MCF 10A (cell line): ENCODE measurements around the gene ARID5B. TPM values are rescaled to one million over a fixed set of nuclear protein-coding genes. Genes with fewer than 3 reads are reported as not detected.

Experiments
- BruUV-seq: library from RNA; stranded (reverse); fragments of 400-500 nt; replicated peaks from 2 replicates; lab custom pipeline; 2021; lab: Mats Ljungman, UMichigan
- CTCF ChIA-PET: fragments of 300-600 bp; sonication (Branson Sonifier 250); formaldehyde crosslinking; extraction: SDS; loops from one replicate; lab custom pipeline; 2021; ENCODE audit warnings: antibody characterized with exemption, inconsistent platforms; lab: Yijun Ruan, JAX
- POLR2A ChIA-PET: fragments of 300-600, 350-650 bp; sonication (Branson Sonifier 250); formaldehyde crosslinking; extraction: SDS; loops from one replicate; lab custom pipeline; 2020; ENCODE audit warnings: antibody characterized with exemption, inconsistent platforms; lab: Yijun Ruan, JAX
- DNase-seq: peaks from one replicate; pipeline ENCODE4 v3.0.0-alpha.2; 2018; ENCODE audit not compliant: unreplicated experiment
- H3K27ac Mint-ChIP-seq: one replicate; pipeline ENCODE4 v1.8.0; 2022; ENCODE audit warnings: mild to moderate bottlenecking, low read depth, mixed read lengths; ENCODE audit not compliant: unreplicated experiment
- H3K27me3 Mint-ChIP-seq: one replicate; pipeline ENCODE4 v1.8.0; 2022; ENCODE audit warnings: mixed read lengths; ENCODE audit not compliant: insufficient read depth, unreplicated experiment
- H3K36me3 Mint-ChIP-seq: one replicate; pipeline ENCODE4 v1.8.0; 2022; ENCODE audit warnings: mild to moderate bottlenecking, moderate library complexity, mixed read lengths; ENCODE audit not compliant: insufficient read depth, unreplicated experiment
- H3K4me1 Mint-ChIP-seq: one replicate; pipeline ENCODE4 v1.8.0; 2022; ENCODE audit warnings: mixed read lengths; ENCODE audit not compliant: insufficient read depth, unreplicated experiment
- H3K4me3 Mint-ChIP-seq: one replicate; pipeline ENCODE4 v1.8.0; 2022; ENCODE audit warnings: mild to moderate bottlenecking, moderate library complexity, mixed read lengths; ENCODE audit not compliant: unreplicated experiment
- H3K9me3 Mint-ChIP-seq: one replicate; pipeline ENCODE4 v1.8.0; 2022; ENCODE audit warnings: mixed read lengths; ENCODE audit not compliant: unreplicated experiment
- CTCF ChIP-seq: fragments of 200-600 bp; IDR thresholded peaks from one replicate; pipeline ENCODE4 v1.8.0; 2022; ENCODE audit warnings: antibody characterized with exemption, mild to moderate bottlenecking; ENCODE audit not compliant: unreplicated experiment
- intact Hi-C: fragments of 100-400 bp; cut with micrococcal nuclease; formaldehyde crosslinking; loops from 2 replicates; pipeline ENCODE4 v1.14.1; 2022
- total RNA-seq: library from RNA; stranded (reverse); gene quantifications from 2 replicates; pipeline ENCODE4 v1.2.3, GENCODE V29; 2022

Gene ARID5B
- total RNA-seq, 1 experiment from 2014 or later = 12.2 TPM

DNA sequence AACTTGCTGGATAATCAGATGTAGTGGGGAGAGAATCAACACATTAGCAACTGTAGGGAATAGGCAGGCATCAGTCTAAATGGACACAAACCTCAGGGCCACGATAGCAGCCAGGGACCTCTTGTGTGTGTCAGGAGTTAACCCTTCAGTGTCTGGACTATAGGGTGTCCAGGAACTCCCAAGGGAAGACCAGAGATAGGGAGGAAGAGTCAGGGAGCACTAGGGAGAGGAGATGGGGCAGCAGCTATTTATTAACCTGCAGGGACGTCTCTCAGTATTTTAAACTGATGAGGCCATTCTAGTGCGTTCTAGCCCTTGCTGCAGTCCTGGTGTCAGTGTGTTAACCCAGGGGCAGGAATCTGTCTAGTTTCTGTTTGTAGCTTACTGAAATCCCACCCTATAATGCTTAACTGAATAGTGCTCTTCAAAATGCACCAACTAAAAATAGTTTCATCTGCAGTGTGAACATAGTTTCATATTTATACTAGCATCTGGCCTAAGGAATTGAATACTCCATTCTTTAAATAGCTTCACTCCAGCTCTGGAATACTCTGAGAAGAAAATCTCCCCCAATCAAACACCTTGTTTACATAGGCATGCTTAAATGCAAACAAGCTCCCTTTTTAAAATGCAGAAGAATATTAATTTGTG lies 62.7 kb downstream of the ARID5B start:
- intact Hi-C loops = no loop called here
- Mint-ChIP-seq H3K36me3 (peaks cover 10% of the 10 kb centered on the region), H3K27me3 (no peaks in the 10 kb centered on the region), H3K4me3 (no peak overlapping the region), H3K4me1 (no peaks in the 10 kb centered on the region), H3K9me3 (no peaks in the 10 kb centered on the region), H3K27ac (no peak overlapping the region)
- ChIA-PET CTCF (interaction anchor here (0.5 kb wide), 1 partner anchor 21 kb away, joined by 4 read pairs; no protein-coding TSS in a partner anchor), POLR2A (no interaction called here)
- DNase-seq = no peak
- no peak for TF ChIP-seq CTCF
- BruUV-seq = no TSS peak

DNA sequence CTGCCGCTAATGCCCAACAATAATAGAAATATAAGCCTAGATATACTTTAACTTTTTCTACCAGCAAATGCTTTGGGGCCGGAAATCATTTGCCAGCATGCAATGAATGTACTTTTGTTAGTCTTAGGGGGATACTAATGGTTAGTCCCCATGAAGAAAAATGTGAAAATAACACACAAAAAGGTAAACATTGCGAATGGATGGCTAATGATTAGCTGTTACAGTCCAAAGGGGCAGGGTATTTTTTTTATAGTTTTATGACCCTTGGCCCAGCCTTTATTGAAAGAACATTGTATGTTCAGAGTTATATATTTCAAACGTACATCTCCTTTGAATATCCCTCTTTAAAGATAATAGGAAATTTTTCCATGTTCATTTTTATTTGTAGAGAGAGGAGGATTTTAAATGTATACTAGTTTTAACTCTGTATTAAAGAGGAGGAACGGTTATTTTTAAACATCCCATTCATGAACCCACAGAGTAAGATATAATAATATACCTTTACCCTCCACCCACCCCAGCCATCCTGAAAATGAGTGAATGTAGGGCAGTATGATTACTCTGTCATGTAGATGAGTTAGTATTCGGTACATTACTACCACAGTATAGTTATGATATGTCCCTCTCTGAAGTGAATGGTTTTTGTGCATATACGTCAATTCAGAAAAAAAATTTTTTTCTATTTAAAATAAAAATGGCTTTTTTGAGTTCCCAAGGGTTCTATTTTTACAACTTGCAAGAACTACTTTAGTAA lies 63.6 kb downstream of the ARID5B start:
- Mint-ChIP-seq H3K4me1 (no peaks in the 10 kb centered on the region), H3K27ac (no peak overlapping the region), H3K4me3 (no peak overlapping the region), H3K9me3 (no peaks in the 10 kb centered on the region), H3K27me3 (no peaks in the 10 kb centered on the region), H3K36me3 (peaks cover 4% of the 10 kb centered on the region)
- DNase-seq = no peak
- intact Hi-C loops = no loop called here
- no TSS peak for BruUV-seq
- ChIA-PET POLR2A (no interaction called here), CTCF (no interaction called here)
- TF ChIP-seq CTCF = no peak

GRCh38 chr10:61965703-61966395 lies 64.3 kb downstream of the ARID5B start:
- no peak for DNase-seq
- ChIA-PET CTCF (interaction anchor here (0.6 to 1.2 kb wide), 3 partner anchors 16 to 300 kb away, joined by 3 read pairs; no protein-coding TSS in a partner anchor), POLR2A (interaction anchor here (0.9 kb wide), 1 partner anchor 8 kb away, joined by 3 read pairs; no protein-coding TSS in a partner anchor)
- H3K9me3 Mint-ChIP-seq = no peaks in the 10 kb centered on the region
- BruUV-seq = no TSS peak
- H3K4me1 Mint-ChIP-seq = no peaks in the 10 kb centered on the region
- H3K27me3 Mint-ChIP-seq = no peaks in the 10 kb centered on the region
- no peak overlapping the region for H3K27ac Mint-ChIP-seq
- H3K36me3 Mint-ChIP-seq = peaks cover 4% of the 10 kb centered on the region
- H3K4me3 Mint-ChIP-seq = no peak overlapping the region
- intact Hi-C loops = no loop called here
- no peak for TF ChIP-seq CTCF

DNA sequence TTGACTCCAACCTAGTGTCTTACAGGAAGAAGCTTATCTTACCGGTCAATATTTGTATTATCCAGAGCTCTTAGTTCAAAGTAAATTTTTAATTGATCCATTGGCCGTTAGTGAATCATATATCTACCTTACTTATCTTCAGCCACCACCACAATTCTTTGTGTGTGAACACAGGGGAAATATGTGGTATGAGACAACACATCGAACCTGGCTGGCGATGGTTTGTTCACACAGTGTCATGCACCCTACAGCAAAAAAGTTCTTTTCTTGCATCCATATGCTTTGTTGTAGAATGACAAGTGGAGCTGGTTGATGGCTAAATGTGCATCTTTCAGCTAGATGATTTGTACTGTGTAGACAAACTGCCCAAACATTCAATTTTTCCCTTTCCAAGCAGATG lies 65.8 kb downstream of the ARID5B start:
- no peak overlapping the region for H3K27ac Mint-ChIP-seq
- POLR2A ChIA-PET = interaction anchor here (0.5 to 1.2 kb wide), 3 partner anchors 10 to 25 kb away, joined by 3 to 4 read pairs (median 4); no protein-coding TSS in a partner anchor
- CTCF ChIA-PET = interaction anchor here (1.2 kb wide), 1 partner anchor 18 kb away, joined by 3 read pairs; no protein-coding TSS in a partner anchor

More for the DNA sequence above, 65.8 kb downstream of the ARID5B start:
- no TSS peak for BruUV-seq
- Mint-ChIP-seq H3K27me3 (no peaks in the 10 kb centered on the region), H3K9me3 (no peaks in the 10 kb centered on the region), H3K36me3 (peaks cover 4% of the 10 kb centered on the region), H3K4me3 (no peak overlapping the region), H3K4me1 (no peaks in the 10 kb centered on the region)
- no peak for DNase-seq
- TF ChIP-seq CTCF = no peak
- intact Hi-C loops = no loop called here
